HG02943 (cell line): ENCODE data around the gene OR5H14.
"Not testable (repeated sequence)": the region's sequence is repeated elsewhere in the genome, so short reads cannot be mapped to it uniquely, and the experiment has no call there.

Experiments used
- ATAC-seq: cut with Tn5 transposase; IDR thresholded peaks from one replicate; pipeline ENCODE4 v1.9.1; 2021; ENCODE audit warnings: mild to moderate bottlenecking, low read depth, moderate library complexity; ENCODE audit not compliant: unreplicated experiment

OR5H14 gene

GRCh38 chr3:98190911-98191310, 43.6 kb downstream of the OR5H14 start:
- ATAC-seq: not testable (repeated sequence)

GRCh38 chr3:98196293-98196692, 49.0 kb downstream of the OR5H14 start:
- not testable (repeated sequence) for ATAC-seq

DNA sequence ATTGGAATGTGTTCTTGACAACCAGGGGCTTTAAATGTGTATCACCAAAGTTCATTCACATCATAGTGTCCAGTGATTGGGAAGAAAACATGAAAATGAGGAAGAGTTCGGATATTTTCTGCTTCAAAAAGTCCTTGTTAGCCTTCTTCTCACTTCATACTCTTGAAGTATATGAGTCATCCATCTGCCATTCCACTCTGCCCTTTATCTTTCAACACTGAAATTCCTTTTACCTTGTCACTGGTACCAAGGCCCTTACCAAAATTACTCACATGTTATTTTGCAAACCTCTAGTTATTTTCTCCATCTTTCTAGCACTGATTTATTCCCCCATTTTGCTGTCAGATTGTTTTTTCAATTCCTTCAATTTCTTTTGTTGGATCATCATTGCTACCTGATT, 51.7 kb downstream of the OR5H14 start:
- ATAC-seq: no peak
